Tibial artery (tissue), 4 donors: ENCODE data around the gene KRT7.

Experiments used
- DNase-seq, 2 donors: peaks; one replicate each; pipeline ENCODE4 v3.0.0-alpha.2; 2019
- H3K27ac ChIP-seq, 2 donors: fragments of 200-600 bp; sonication (generic) in 1 of 2; 1 replicate in 1 of 2; 2 replicates in 1 of 2; pipeline ENCODE4 v1.5.1; 2018 to 2019; ENCODE audit warnings: mild to moderate bottlenecking in 1 of 2
- H3K27me3 ChIP-seq, 2 donors: fragments of 200-600 bp; sonication (generic) in 1 of 2; one replicate each; pipeline versions ENCODE4 v1.5.1 to v1.6.0; 2016 to 2019
- H3K36me3 ChIP-seq, 3 donors: fragments of 200-600 bp; sonication (generic) in 2 of 3; one replicate each; pipeline ENCODE4 v1.5.1; 2016 to 2019; ENCODE audit warnings: mild to moderate bottlenecking in 2 of 3
- H3K4me1 ChIP-seq, 4 donors: fragments of 200-600 bp; sonication (generic) in 2 of 4; 1 replicate in 3 of 4; 2 replicates in 1 of 4; pipeline ENCODE4 v1.5.1; 2016 to 2019
- H3K4me3 ChIP-seq, 2 donors: fragments of 200-600 bp; sonication (generic) in 1 of 2; 1 replicate in 1 of 2; 2 replicates in 1 of 2; pipeline ENCODE4 v1.5.1; 2018 to 2019; ENCODE audit warnings: mild to moderate bottlenecking in 2 of 2
- H3K9me3 ChIP-seq, 3 donors: fragments of 200-600 bp; sonication (generic) in 1 of 3; one replicate each; pipeline ENCODE4 v1.5.1; 2016 to 2019
- CTCF ChIP-seq, 2 experiments: fragments of 200-600 bp in 1 of 2; fragments of 450-650 bp in 1 of 2; IDR thresholded peaks; one replicate each; pipeline ENCODE4 v1.5.1; 2017 to 2019; ENCODE audit warnings: antibody characterized with exemption in 2 of 2, mild to moderate bottlenecking in 1 of 2, moderate library complexity in 1 of 2
- intact Hi-C: fragments of 100-400 bp; cut with DNase I; formaldehyde crosslinking; loops from one replicate; pipeline ENCODE4 v1.15.0; 2023; ENCODE audit warnings: low total_unique reads

KRT7 gene

DNA sequence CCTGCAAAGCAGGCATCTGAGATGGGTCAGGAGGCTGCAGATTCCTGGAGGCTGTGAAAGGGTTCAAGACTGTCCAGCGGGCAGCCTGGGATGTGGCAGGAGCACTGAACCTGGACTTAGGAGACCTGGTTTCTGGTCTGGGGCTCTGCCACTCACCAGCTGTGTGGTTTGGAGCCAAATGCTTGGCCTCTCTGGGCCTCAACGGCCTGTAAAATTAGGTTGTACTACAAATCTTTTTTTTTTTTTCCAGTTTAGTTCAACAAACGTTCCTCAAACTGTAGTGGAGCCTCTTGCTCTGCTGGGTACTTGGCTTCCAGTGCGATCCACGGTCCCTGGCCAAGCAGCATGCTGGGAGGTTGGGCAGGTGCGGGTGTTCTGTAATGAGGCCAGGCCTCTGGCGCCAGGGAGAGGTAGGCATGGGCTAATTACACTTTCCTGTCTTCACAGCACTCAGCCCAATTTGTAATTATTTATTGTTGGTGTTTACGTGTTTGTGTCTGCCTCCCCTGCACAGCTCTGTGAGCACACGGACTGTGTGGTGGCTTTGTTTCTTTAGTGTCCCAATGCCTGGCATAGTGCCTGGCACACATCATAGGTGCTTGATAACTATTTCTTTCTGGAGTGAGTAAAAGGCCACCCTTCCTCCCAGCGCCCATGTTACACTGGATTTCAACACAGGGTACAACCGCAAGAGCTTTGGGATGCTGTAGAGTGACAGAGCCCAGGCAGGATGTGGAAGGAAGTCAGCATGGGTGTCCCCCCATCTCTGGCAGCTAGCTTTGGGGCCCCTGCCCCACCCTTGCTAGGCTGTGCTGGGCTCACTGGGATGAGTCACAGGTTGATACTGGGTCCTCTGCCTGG, 35.4 kb upstream of the KRT7 start:
- Histone ChIP-seq H3K4me1 (peaks cover 0 to 34% (median 26%) of the 10 kb centered on the region in 4 donors), H3K4me3 (no peak overlapping the region), H3K9me3 (no peaks in the 10 kb centered on the region), H3K27ac (no peak overlapping the region), H3K27me3 (no peaks in the 10 kb centered on the region), H3K36me3 (no peaks in the 10 kb centered on the region)
- intact Hi-C loops = no loop called here
- TF ChIP-seq CTCF (IDR thresholded peaks at IDR 0.05) = no peak
- DNase-seq = peak; percentile 74 to 75

DNA sequence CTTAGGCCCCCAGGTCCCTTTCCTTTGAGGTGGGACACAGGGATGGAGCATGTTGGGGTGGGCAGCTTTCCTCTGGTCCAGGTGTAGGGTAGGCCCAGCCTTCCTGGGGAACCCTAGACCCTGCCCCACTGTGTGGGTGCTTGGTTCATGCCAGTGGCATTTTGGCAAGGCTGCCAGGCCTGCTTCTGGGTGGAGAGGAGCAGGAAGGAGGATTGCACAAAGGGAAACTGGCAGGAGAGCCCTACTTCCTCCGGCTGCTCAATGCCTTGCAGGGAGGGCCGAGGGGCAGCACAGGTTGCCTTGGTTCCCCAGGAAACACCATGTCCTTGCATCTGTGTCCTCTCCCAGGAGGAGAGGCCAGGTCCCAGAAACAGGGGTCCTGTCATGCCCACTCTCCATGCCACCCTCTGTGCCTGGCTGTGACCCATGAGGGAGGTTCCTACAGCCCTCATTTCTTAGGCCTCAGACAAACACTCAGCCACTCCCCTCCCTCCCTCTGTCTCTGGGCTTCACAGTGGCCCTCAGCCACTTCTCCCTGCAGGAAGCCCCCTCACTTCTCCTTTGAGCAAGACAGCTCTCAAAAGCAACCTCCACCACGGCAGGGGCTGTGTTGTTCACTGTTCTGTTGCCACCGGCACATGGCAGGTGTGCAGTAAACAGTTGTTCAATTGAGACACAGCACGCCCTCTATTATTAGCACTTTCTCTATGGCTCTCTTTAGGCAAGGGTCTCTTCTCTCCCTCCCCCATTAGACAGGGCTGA, 34.4 kb upstream of the KRT7 start:
- Histone ChIP-seq H3K27ac (no peak overlapping the region), H3K4me3 (no peak overlapping the region), H3K4me1 (peaks cover 0 to 34% (median 16%) of the 10 kb centered on the region in 4 donors), H3K27me3 (no peaks in the 10 kb centered on the region), H3K36me3 (no peaks in the 10 kb centered on the region), H3K9me3 (no peaks in the 10 kb centered on the region)
- intact Hi-C loops = no loop called here
- no peak for TF ChIP-seq CTCF (IDR thresholded peaks at IDR 0.05)
- DNase-seq = peak in 1 of 2 donors; percentile 52

DNA sequence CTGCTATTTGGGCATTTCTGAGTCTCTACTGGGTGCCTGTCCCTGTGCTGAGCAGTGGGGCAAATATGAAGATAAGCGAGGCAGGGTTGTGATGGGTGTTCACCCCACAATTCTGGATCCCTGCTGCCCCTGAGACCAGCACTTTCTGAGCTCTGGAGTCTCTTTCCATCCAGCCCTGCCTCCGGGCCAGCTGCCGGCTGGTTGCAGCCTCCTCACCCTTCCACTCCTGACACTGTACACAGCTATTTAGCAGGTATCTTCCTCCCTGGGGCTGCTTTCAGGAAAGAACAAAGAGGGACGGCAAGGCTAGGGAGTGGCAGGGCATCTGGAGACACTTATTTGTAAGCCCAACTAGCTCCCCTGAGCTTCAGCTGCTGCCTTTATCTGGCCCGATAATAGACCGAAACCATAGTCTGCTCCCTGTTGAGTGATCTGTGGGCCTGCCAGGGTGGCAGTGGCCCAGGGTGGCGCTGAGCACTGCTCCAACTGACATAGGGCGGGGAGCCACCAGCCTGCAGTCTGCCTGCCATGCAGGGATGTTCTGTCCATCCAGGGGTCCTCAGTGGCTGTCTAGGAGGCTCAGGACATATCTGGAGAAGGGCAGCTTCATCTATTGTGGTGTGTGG, 33.6 kb upstream of the KRT7 start:
- H3K27ac ChIP-seq = no peak overlapping the region
- peaks cover 0 to 29% (median 8%) of the 10 kb centered on the region in 4 donors for H3K4me1 ChIP-seq
- no peaks in the 10 kb centered on the region for H3K9me3 ChIP-seq
- intact Hi-C loops = no loop called here
- no peaks in the 10 kb centered on the region for H3K27me3 ChIP-seq
- DNase-seq = no peak
- H3K4me3 ChIP-seq = no peak overlapping the region
- no peaks in the 10 kb centered on the region for H3K36me3 ChIP-seq
- TF ChIP-seq CTCF (IDR thresholded peaks at IDR 0.05) = no peak

DNA sequence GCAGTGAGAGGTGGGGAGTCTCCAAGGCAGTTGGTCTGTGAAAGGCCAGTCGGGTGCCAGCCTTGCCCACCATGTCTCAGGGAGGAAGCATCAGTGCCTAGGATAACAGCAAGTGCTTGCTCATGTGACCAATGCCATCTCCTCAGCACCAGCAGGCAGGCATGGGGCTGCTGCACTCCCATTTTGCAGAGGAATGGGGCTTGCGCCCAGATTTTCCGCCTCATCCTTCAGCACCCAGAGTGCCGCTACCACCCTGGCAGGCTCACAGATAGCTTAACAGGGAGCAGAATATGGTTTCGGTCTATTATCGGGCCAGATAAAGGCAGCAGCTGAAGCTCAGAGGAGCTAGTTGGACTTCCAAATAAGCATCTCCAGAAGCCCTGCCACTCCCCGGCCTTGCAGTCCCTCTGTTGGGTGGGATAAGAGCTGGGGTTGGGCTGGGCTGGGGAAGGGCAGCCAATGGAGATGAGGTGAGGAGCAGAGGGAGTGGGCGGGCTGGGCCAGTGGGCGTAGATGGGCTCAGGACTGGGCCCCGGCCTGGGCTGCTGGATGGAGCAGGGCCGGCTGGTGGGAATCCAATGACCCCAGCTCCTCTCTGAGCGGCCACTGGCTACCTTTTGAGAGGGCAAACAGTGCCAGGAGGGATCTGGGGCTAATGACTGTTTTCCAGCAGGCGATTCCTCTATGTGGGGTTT, 32.8 kb upstream of the KRT7 start:
- intact Hi-C loops = no loop called here
- TF ChIP-seq CTCF (IDR thresholded peaks at IDR 0.05) = no peak
- Histone ChIP-seq H3K4me1 (peaks cover 0 to 20% (median 4%) of the 10 kb centered on the region in 4 donors), H3K36me3 (no peaks in the 10 kb centered on the region), H3K9me3 (no peaks in the 10 kb centered on the region), H3K27ac (no peak overlapping the region), H3K27me3 (no peaks in the 10 kb centered on the region), H3K4me3 (no peak overlapping the region)
- no peak for DNase-seq

- Histone ChIP-seq H3K4me1 (peaks cover 0 to 20% (median 4%) of the 10 kb centered on the region in 4 donors), H3K36me3 (no peaks in the 10 kb centered on the region), H3K27ac (no peak overlapping the region), H3K27me3 (no peaks in the 10 kb centered on the region), H3K9me3 (no peaks in the 10 kb centered on the region), H3K4me3 (no peak overlapping the region)
- intact Hi-C loops = no loop called here
- TF ChIP-seq CTCF (IDR thresholded peaks at IDR 0.05) = no peak
- DNase-seq = no peak
Observed at GRCh38 chr12:52200781-52201450, 32.1 kb upstream of the KRT7 start.
